Ascending aorta (tissue), 2 donors: ENCODE measurements around the gene SPARCL1. TPM values are rescaled to one million over a fixed set of nuclear protein-coding genes. Genes with fewer than 3 reads are reported as not detected.
"Not testable (repeated sequence)": the region's sequence is repeated elsewhere in the genome, so short reads cannot be mapped to it uniquely, and the experiment has no call there.

ENCODE experiments used
- DNase-seq, 2 donors: peaks; one replicate each; pipeline ENCODE4 v3.0.0-alpha.2; 2019; ENCODE audit warnings: low spot score in 2 of 2
- H3K27ac ChIP-seq, 2 donors: fragments of 200-600 bp; sonication (generic); one replicate each; pipeline ENCODE4 v1.5.1; 2016 to 2017; ENCODE audit warnings: mild to moderate bottlenecking in 1 of 2
- H3K27me3 ChIP-seq: fragments of 200-600 bp; sonication (generic); one replicate; pipeline ENCODE4 v1.5.1; 2017
- H3K36me3 ChIP-seq, 2 donors: fragments of 200-600 bp; sonication (generic); one replicate each; pipeline ENCODE4 v1.5.1; 2016
- H3K4me1 ChIP-seq, 2 donors: fragments of 200-600 bp; sonication (generic); one replicate each; pipeline ENCODE4 v1.5.1; 2016 to 2017; ENCODE audit warnings: mild to moderate bottlenecking in 1 of 2
- H3K4me3 ChIP-seq, 2 donors: fragments of 200-600 bp; sonication (generic); one replicate each; pipeline ENCODE4 v1.5.1; 2016 to 2017; ENCODE audit warnings: mild to moderate bottlenecking in 1 of 2
- H3K9me3 ChIP-seq, 2 donors: fragments of 200-600 bp; sonication (generic); one replicate each; pipeline ENCODE4 v1.5.1; 2016
- intact Hi-C: fragments of 100-400 bp; cut with DNase I; formaldehyde crosslinking; loops from one replicate; pipeline ENCODE4 v1.15.1; 2023
- total RNA-seq: library from RNA; depleted of rRNA; stranded (reverse); fragments of >200 nt; gene quantifications from one replicate; pipeline ENCODE4 v1.1.0, GENCODE V29; 2016
- TF ChIP-seq, protein P1 (sequence below), 3 experiments: fragments of 200-600 bp in 2 of 3; fragments of 450-650 bp in 1 of 3; sonication (generic) in 2 of 3; IDR thresholded peaks; one replicate each; pipeline ENCODE4 v1.5.1; 2016 to 2019; ENCODE audit warnings: antibody characterized with exemption in 3 of 3, mild to moderate bottlenecking in 1 of 3, moderate library complexity in 1 of 3

SPARCL1 gene
- total RNA-seq, 1 donor from 2014 or later: 830 TPM

GRCh38 chr4:87493115-87493514 is 36.1 kb downstream of the SPARCL1 start:
- Histone ChIP-seq H3K27ac (peak overlapping the region; percentile 56 to 66), H3K4me1 (peaks cover 7 to 12% of the 10 kb centered on the region in 2 donors), H3K27me3 (no peaks in the 10 kb centered on the region), H3K36me3 (peaks cover 98 to 100% of the 10 kb centered on the region in 2 donors), H3K4me3 (no peak overlapping the region), H3K9me3 (no peaks in the 10 kb centered on the region)
- intact Hi-C loops: loop anchor here (5.0 kb wide), 1 partner anchor 34 kb away; the partner anchor contains the start of gene SPARCL1
- no peak for DNase-seq
- TF ChIP-seq, protein P1, sequence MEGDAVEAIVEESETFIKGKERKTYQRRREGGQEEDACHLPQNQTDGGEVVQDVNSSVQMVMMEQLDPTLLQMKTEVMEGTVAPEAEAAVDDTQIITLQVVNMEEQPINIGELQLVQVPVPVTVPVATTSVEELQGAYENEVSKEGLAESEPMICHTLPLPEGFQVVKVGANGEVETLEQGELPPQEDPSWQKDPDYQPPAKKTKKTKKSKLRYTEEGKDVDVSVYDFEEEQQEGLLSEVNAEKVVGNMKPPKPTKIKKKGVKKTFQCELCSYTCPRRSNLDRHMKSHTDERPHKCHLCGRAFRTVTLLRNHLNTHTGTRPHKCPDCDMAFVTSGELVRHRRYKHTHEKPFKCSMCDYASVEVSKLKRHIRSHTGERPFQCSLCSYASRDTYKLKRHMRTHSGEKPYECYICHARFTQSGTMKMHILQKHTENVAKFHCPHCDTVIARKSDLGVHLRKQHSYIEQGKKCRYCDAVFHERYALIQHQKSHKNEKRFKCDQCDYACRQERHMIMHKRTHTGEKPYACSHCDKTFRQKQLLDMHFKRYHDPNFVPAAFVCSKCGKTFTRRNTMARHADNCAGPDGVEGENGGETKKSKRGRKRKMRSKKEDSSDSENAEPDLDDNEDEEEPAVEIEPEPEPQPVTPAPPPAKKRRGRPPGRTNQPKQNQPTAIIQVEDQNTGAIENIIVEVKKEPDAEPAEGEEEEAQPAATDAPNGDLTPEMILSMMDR (IDR thresholded peaks at IDR 0.05): no peak

GRCh38 chr4:87491851-87492250 is 37.3 kb downstream of the SPARCL1 start:
- not testable (repeated sequence) for H3K9me3 ChIP-seq, H3K27me3 ChIP-seq, H3K4me3 ChIP-seq, DNase-seq
- peaks cover 7 to 11% of the 10 kb centered on the region in 2 donors for H3K4me1 ChIP-seq
- intact Hi-C loops: loop anchor here (5.0 kb wide), 1 partner anchor 35 kb away; the partner anchor contains the start of gene SPARCL1
- peaks cover 93 to 98% of the 10 kb centered on the region in 2 donors for H3K36me3 ChIP-seq
- peak overlapping the region; percentile 56 to 66 for H3K27ac ChIP-seq

DNA sequence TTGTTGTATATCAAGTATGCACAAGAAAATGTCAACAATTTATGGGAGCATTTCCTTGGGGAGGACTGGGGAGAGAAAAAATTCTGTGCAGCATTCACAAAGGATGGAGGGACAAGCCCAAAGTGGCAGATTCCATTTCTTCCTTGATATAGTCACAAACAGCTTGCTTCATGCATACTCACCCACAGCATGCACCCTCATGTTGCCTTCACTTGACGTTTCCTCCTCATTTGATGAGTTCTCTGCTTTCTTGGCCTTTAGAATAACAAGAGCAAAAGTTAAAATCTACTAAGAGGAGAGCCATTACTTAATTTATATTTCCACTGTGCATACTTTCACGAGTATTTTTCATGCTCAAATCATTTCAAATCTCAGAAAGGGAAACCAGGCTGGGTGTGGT is 37.7 kb downstream of the SPARCL1 start:
- peaks cover 0 to 9% of the 10 kb centered on the region in 2 donors for H3K9me3 ChIP-seq
- TF ChIP-seq, protein P1 (IDR thresholded peaks at IDR 0.05): no peak
- H3K27me3 ChIP-seq: no peaks in the 10 kb centered on the region
- H3K4me3 ChIP-seq: no peak overlapping the region
- peaks cover 89 to 94% of the 10 kb centered on the region in 2 donors for H3K36me3 ChIP-seq
- H3K27ac ChIP-seq: no peak overlapping the region
- DNase-seq: no peak
- H3K4me1 ChIP-seq: peaks cover 7 to 11% of the 10 kb centered on the region in 2 donors
- intact Hi-C loops: loop anchor here (5.0 kb wide), 1 partner anchor 36 kb away; the partner anchor contains the start of gene SPARCL1

DNA sequence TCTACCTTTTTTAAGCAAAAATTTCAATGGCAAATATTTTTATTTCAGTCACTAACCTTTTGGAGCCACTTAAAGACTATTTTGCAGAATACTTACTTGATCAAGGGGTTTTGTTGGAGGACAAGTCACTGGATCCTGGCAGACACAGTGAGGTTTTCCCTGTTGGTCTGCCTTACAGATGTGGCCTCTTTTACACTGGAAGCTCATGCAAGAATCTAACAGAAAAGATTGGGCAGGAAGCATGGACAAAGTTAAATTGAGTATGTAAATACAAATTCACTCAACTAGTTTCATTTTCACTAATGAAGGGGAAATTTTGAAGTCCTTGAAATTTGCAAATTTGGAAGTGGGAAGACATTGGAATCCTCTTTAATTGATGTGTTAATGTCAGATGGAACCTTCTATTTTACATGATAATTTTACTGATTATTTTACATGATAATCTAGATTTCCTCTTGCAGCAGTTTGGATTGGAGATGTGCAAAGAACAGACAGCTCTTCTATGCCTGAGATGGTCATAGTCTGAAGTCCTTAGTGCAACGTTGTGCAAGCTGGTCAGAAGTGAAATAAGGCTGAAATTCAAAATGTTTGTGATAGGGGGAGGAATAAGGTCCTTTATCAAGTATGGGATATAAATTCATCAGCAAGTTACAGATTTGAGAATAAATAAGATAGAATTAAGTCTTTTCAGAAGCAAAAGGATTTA is 38.4 kb downstream of the SPARCL1 start:
- H3K36me3 ChIP-seq: peaks cover 83 to 88% of the 10 kb centered on the region in 2 donors
- H3K27ac ChIP-seq: peak overlapping the region; percentile 24 to 66
- intact Hi-C loops: loop anchor here (5.0 kb wide), 1 partner anchor 36 kb away; the partner anchor contains the start of gene SPARCL1

GRCh38 chr4:87489678-87490077 is 39.5 kb downstream of the SPARCL1 start:
- peaks cover 7 to 11% of the 10 kb centered on the region in 2 donors for H3K4me1 ChIP-seq

More for the DNA sequence above, 38.4 kb downstream of the SPARCL1 start:
- peaks cover 7 to 11% of the 10 kb centered on the region in 2 donors for H3K4me1 ChIP-seq
- TF ChIP-seq, protein P1 (IDR thresholded peaks at IDR 0.05): no peak
- H3K4me3 ChIP-seq: no peak overlapping the region
- H3K27me3 ChIP-seq: no peaks in the 10 kb centered on the region
- DNase-seq: no peak
- peaks cover 0 to 15% of the 10 kb centered on the region in 2 donors for H3K9me3 ChIP-seq

DNA sequence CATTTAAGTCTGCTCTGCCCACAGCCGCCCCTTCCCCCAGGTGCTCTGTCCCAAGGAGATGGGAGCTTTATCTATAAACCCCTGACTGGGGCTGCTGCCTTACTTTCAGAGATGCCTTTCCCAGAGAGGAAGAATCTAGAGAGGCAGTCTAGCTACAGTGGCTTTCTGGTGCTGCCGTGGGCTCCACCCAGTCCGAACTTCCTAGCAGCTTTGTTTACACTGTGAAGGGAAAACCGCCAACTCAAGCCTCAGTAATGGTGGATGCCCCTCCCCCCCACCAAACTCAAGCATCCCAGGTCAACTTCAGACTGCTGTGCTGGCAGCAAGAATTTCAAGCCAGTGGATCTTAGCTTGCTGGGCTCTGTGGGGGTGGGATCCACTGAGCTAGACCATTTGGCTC is 40.5 kb downstream of the SPARCL1 start:
- peaks cover 0 to 23% of the 10 kb centered on the region in 2 donors for H3K9me3 ChIP-seq
- peak overlapping the region; percentile 24 to 56 for H3K27ac ChIP-seq
- H3K4me1 ChIP-seq, DNase-seq, H3K4me3 ChIP-seq, intact Hi-C loops, H3K27me3 ChIP-seq: not testable (repeated sequence)
- peaks cover 68 to 72% of the 10 kb centered on the region in 2 donors for H3K36me3 ChIP-seq

More at GRCh38 chr4:87489678-87490077, 39.5 kb downstream of the SPARCL1 start:
- no peak overlapping the region for H3K4me3 ChIP-seq
- TF ChIP-seq, protein P1 (IDR thresholded peaks at IDR 0.05): no peak
- peaks cover 0 to 23% of the 10 kb centered on the region in 2 donors for H3K9me3 ChIP-seq
- intact Hi-C loops: loop anchor here (5.0 kb wide), 1 partner anchor 38 kb away; the partner anchor contains the start of gene SPARCL1
- peaks cover 73 to 76% of the 10 kb centered on the region in 2 donors for H3K36me3 ChIP-seq
- peak overlapping the region; percentile 24 to 56 for H3K27ac ChIP-seq
- no peaks in the 10 kb centered on the region for H3K27me3 ChIP-seq
- no peak for DNase-seq

- H3K27me3 ChIP-seq, H3K4me3 ChIP-seq, DNase-seq, H3K4me1 ChIP-seq, H3K27ac ChIP-seq, intact Hi-C loops: not testable (repeated sequence)
- Histone ChIP-seq H3K36me3 (peaks cover 45 to 71% of the 10 kb centered on the region in 2 donors), H3K9me3 (peaks cover 0 to 23% of the 10 kb centered on the region in 2 donors)
Measured at GRCh38 chr4:87483247-87483646, 45.9 kb downstream of the SPARCL1 start.
